ENCODE measurements around the gene SKP1.

DNA sequence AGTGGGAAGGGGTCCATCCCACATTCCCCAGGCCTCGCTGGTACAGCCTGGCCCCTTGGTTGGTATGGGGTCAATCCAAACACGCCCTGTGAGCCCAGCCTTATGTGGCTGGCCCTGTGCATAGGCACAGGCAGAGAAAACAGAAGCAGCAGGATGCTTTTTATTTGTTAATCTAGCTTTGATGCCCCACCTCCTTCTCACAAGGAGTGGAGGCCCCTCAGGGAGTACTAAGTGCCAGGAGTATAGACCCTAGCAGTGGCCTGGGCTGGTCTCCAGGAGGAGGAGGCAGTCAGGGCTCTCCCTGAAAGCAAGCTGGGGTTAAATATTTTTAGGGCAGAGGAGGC, 76.8 kb downstream of the SKP1 start:
- TF ChIP-seq POLR2A (IDR thresholded peaks at IDR 0.05) (no peak), EP300 (IDR thresholded peaks at IDR 0.05) (no peak)
- TF ChIP-seq, protein P1, sequence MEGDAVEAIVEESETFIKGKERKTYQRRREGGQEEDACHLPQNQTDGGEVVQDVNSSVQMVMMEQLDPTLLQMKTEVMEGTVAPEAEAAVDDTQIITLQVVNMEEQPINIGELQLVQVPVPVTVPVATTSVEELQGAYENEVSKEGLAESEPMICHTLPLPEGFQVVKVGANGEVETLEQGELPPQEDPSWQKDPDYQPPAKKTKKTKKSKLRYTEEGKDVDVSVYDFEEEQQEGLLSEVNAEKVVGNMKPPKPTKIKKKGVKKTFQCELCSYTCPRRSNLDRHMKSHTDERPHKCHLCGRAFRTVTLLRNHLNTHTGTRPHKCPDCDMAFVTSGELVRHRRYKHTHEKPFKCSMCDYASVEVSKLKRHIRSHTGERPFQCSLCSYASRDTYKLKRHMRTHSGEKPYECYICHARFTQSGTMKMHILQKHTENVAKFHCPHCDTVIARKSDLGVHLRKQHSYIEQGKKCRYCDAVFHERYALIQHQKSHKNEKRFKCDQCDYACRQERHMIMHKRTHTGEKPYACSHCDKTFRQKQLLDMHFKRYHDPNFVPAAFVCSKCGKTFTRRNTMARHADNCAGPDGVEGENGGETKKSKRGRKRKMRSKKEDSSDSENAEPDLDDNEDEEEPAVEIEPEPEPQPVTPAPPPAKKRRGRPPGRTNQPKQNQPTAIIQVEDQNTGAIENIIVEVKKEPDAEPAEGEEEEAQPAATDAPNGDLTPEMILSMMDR (IDR thresholded peaks at IDR 0.05): no peak
